HG03575 (cell line): ENCODE data around the gene ZMYND19.
"Not testable (repeated sequence)": the region's sequence is repeated elsewhere in the genome, so short reads cannot be mapped to it uniquely, and the experiment has no call there.

Experiments
- ATAC-seq: cut with Tn5 transposase; IDR thresholded peaks from one replicate; pipeline ENCODE4 v1.9.1; 2021; ENCODE audit not compliant: unreplicated experiment, insufficient number of reproducible peaks, low FRiP score; ENCODE audit errors: extremely low read depth

Gene ZMYND19

GRCh38 chr9:137543237-137543963 is 46.9 kb downstream of the ZMYND19 start:
- ATAC-seq, result no peak

GRCh38 chr9:137542486-137542885 is 47.8 kb downstream of the ZMYND19 start:
- no peak for ATAC-seq

GRCh38 chr9:137540536-137540935 is 49.8 kb downstream of the ZMYND19 start:
- ATAC-seq, result no peak

- ATAC-seq, result no peak
Measured at GRCh38 chr9:137538058-137538457, 52.3 kb downstream of the ZMYND19 start.

GRCh38 chr9:137536594-137537131 is 53.6 kb downstream of the ZMYND19 start:
- ATAC-seq, result not testable (repeated sequence)

GRCh38 chr9:137535120-137535428 is 55.2 kb downstream of the ZMYND19 start:
- no peak for ATAC-seq

- no peak for ATAC-seq
Measured at GRCh38 chr9:137534256-137535119, 55.8 kb downstream of the ZMYND19 start.

- ATAC-seq, result not testable (repeated sequence)
Measured at GRCh38 chr9:137532891-137533468, 57.3 kb downstream of the ZMYND19 start.
